GM21447 (cell line): ENCODE data around the gene DTD1.

ENCODE experiments used
- ATAC-seq: cut with Tn5 transposase; IDR thresholded peaks from one replicate; pipeline ENCODE4 v1.9.1; 2021; ENCODE audit not compliant: unreplicated experiment

The DTD1 gene

DNA sequence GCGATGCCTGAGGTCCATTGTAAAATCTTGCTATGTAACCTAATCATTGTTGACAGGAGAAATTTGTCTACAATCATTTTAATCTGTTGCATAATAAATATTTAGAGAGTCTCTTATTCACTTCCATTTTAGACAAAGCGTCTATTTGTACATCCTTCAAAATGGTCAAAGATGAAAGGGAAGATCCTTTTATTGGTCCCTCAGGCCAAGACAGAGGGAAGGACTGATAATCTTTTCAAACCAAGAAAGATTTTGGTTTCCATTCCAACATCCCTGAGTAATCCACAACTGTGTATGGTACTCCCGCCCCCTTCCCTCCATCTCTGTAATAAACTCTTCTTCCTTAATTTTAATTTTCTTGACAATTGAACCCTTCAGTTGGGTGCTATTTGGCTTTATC lies 114.1 kb downstream of the DTD1 start:
- ATAC-seq = no peak

DNA sequence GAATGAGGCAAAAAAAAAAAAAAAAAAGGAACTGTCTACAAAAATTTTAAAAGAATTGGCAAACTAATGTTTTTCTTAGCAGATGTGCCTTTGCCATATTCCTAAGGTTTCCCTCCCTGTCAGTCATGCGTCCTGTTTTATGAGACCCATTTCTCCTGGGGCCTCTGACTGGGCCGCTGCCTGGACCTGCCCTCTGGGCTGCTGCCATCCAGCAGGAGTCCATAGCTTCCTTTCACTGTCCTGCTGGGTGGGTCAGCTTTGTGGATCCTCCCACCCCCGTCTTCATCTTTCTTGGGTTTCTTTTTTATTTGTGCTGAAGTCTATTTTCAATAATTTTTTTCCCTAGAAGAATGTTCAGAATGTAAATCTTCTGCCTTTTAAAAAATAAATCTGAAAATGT lies 114.9 kb downstream of the DTD1 start:
- ATAC-seq = no peak

- ATAC-seq = no peak
Measured at GRCh38 chr20:18705490-18705889, 117.6 kb downstream of the DTD1 start.

DNA sequence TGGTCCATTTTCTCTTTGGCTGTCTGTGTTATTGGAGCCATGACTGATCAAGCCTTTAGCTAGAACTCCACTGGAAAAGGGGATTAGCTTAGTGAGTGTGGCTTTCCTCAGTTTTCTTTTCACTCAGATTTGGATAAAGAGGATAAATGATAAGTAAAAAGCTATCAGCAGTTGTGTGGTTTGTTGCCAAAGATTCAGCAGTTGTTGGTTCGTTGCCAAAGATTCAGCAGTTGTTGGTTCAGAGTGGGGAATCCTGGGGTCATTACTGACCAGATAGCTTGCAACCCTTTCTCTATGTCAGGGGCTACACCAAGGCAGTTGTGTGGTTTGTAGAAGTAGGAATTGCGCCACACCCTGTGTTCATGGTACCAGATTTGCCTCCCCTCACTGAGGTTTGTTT lies 118.1 kb downstream of the DTD1 start:
- no peak for ATAC-seq

DNA sequence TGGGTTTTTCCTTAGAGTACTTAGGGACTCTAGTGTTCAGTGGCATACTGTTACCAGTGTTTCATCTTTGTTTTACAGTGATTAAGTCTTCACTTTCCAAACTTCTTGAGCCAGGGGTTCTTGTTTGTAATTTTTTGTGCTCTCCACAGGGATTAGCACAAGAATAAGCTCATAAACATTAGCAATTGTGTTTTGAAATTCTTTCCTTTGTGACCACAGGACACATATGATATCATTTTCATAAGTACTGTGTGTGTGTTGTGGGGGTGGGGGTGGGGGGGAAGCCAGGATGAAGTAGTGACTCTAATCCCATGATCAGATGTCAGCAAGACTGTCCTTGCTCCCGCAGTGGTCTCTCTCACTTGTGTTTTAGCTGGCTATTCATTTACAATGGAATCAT lies 124.3 kb downstream of the DTD1 start:
- ATAC-seq = no peak

- no peak for ATAC-seq
Measured at GRCh38 chr20:18712882-18713281, 125.0 kb downstream of the DTD1 start.

DNA sequence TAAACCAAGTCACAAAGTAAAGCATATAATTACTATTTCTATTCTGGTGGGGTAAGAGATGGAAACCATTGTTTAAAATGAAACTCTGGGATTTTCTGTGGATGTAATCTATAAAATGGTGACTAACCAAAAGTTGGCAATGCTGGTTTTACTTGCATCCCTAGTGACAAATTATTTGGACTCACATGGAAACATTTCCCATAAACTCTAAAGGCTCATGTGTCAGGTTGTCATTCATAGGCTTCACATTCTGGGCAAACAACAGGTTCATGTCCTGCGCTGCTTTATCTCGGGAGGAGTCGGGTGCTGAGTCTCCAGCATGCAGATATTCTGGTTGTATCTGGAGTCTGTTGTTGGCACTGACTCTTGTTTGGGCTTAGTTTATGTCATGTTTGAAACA lies 127.7 kb downstream of the DTD1 start:
- ATAC-seq = no peak

GRCh38 chr20:18717062-18717461 lies 129.2 kb downstream of the DTD1 start:
- ATAC-seq = no peak

GRCh38 chr20:18718129-18718528 lies 130.3 kb downstream of the DTD1 start:
- no peak for ATAC-seq

- no peak for ATAC-seq
Measured at GRCh38 chr20:18719426-18719825, 131.6 kb downstream of the DTD1 start.

GRCh38 chr20:18721551-18722115 lies 133.8 kb downstream of the DTD1 start:
- ATAC-seq = no peak

DNA sequence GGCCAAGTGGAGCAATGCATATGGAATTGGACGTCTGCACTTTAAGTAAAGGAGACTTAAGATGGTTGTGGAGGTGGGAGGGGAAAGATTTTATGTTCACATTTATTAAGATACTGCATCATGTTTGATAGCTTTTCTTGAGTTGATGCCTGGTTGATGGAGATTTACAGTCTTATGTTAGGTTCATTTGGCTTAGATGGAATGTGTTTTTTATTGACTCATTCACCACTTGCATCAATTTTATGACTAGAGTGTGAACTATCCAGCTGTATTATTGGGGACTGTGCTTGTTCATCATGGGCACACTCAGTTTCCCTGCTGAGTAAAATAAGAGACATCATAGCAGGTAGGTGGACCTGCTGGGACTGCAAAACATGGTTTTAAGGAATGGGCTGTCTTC lies 134.5 kb downstream of the DTD1 start:
- ATAC-seq = no peak

- no peak for ATAC-seq
Measured at GRCh38 chr20:18724077-18724476, 136.2 kb downstream of the DTD1 start.

- ATAC-seq = no peak
Measured at GRCh38 chr20:18724788-18725464, 137.1 kb downstream of the DTD1 start.

- ATAC-seq = no peak
Measured at GRCh38 chr20:18727032-18727508, 139.2 kb downstream of the DTD1 start.

DNA sequence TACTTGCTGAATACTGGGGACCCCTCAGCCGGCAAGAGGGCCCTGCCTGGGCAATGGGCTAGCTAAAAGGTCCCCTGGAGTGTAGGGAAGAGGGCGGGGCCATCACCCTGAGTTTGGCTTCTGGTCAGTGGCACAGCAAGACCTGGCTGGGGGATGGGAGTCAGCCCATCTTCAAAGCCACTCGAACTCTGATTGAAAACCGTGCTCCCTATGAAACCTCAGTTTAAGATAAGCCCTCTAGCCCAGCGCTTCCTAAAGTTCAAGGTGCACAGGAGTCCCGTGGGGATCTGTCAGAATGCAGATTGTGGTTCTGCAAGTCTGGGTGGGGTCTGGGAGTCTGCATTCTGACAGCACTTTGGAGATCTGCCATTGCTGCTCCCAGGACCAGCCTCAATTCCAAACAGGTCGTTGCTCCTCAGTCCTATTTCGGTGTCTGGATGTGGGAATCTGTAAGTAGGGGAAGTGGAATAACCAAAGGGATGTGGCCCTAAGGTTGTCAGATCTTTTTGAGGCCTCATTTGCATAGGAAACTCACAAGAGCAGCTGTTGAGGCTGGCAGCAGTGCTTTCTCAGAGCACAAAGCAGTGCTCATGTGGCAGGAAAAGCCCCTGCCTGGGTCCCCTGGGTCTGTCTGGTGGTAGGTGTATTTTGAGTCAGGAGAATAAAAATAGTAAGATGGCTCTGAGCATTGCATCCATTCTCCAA lies 140.5 kb downstream of the DTD1 start:
- peak; percentile 93 for ATAC-seq

GRCh38 chr20:18728870-18729224 lies 141.0 kb downstream of the DTD1 start:
- ATAC-seq = peak; percentile 30

- ATAC-seq = no peak
Measured at GRCh38 chr20:18729231-18729825, 141.5 kb downstream of the DTD1 start.

DNA sequence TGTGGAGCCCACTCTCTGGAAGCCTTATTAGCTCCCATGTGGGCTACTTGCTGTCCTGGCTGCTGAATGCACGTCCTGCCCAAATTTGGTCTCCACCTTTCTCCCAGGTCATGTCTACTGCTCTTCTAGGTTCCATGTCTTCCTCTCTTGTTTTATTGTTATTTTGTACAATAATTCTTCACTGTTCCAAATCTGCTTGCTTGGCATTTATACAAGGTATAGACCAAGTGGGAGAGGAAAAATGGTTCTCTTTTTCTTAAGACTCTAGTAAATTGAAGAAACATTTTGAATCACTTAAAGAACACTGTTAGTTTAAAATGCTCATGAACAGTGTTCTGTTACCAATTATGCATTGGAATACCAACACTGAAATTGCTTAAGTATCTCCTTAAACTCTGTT lies 144.1 kb downstream of the DTD1 start:
- ATAC-seq = no peak

- no peak for ATAC-seq
Measured at GRCh38 chr20:18734525-18735189, 146.8 kb downstream of the DTD1 start.

GRCh38 chr20:18737140-18737539 lies 149.3 kb downstream of the DTD1 start:
- ATAC-seq = no peak
